Measurements from ENCODE around the gene MEIOB. TPM values are rescaled to one million over a fixed set of nuclear protein-coding genes. Genes with fewer than 3 reads are reported as not detected.

MEIOB gene
- total RNA-seq, 1 donor from 2014 or later: 2.4 TPM

- H3K27ac Mint-ChIP-seq (ENCODE audit: unreplicated experiment): no peak overlapping the region
- H3K36me3 Mint-ChIP-seq (ENCODE audit: unreplicated experiment): no peaks in the 10 kb centered on the region
- H3K4me1 Mint-ChIP-seq (ENCODE audit: low read depth, unreplicated experiment): peaks cover 10% of the 10 kb centered on the region
- no peak for TF ChIP-seq CTCF (IDR thresholded peaks at IDR 0.05; ENCODE audit: partially characterized antibody, unreplicated experiment)
- H3K9me3 Mint-ChIP-seq (ENCODE audit: unreplicated experiment): peaks cover 3% of the 10 kb centered on the region
- DNase-seq: no peak
- H3K4me3 Mint-ChIP-seq (ENCODE audit: unreplicated experiment): no peak overlapping the region
- peaks cover 20% of the 10 kb centered on the region for H3K27me3 Mint-ChIP-seq (ENCODE audit: unreplicated experiment)
Measured at GRCh38 chr16:1912215-1912543, 40.2 kb upstream of the MEIOB start.

GRCh38 chr16:1911467-1912214, 39.7 kb upstream of the MEIOB start:
- Mint-ChIP-seq H3K4me1 (ENCODE audit: low read depth, unreplicated experiment) (peaks cover 7% of the 10 kb centered on the region), H3K4me3 (ENCODE audit: unreplicated experiment) (no peak overlapping the region), H3K27me3 (ENCODE audit: unreplicated experiment) (peaks cover 17% of the 10 kb centered on the region), H3K36me3 (ENCODE audit: unreplicated experiment) (no peaks in the 10 kb centered on the region), H3K27ac (ENCODE audit: unreplicated experiment) (no peak overlapping the region), H3K9me3 (ENCODE audit: unreplicated experiment) (no peaks in the 10 kb centered on the region)
- DNase-seq: no peak
- TF ChIP-seq CTCF (IDR thresholded peaks at IDR 0.05; ENCODE audit: partially characterized antibody, unreplicated experiment): no peak

- peaks cover 2% of the 10 kb centered on the region for H3K4me1 Mint-ChIP-seq (ENCODE audit: low read depth, unreplicated experiment)
- no peak overlapping the region for H3K4me3 Mint-ChIP-seq (ENCODE audit: unreplicated experiment)
- peak overlapping the region; percentile 88 for H3K27ac Mint-ChIP-seq (ENCODE audit: unreplicated experiment)
- H3K9me3 Mint-ChIP-seq (ENCODE audit: unreplicated experiment): no peaks in the 10 kb centered on the region
- DNase-seq: peak; percentile 80
- peaks cover 10% of the 10 kb centered on the region for H3K27me3 Mint-ChIP-seq (ENCODE audit: unreplicated experiment)
- no peaks in the 10 kb centered on the region for H3K36me3 Mint-ChIP-seq (ENCODE audit: unreplicated experiment)
- no peak for TF ChIP-seq CTCF (IDR thresholded peaks at IDR 0.05; ENCODE audit: partially characterized antibody, unreplicated experiment)
Measured at GRCh38 chr16:1909561-1910231, 37.7 kb upstream of the MEIOB start.

- Mint-ChIP-seq H3K4me1 (ENCODE audit: low read depth, unreplicated experiment) (peaks cover 2% of the 10 kb centered on the region), H3K27ac (ENCODE audit: unreplicated experiment) (peak overlapping the region; percentile 88), H3K9me3 (ENCODE audit: unreplicated experiment) (no peaks in the 10 kb centered on the region), H3K4me3 (ENCODE audit: unreplicated experiment) (peak overlapping the region; percentile 17), H3K27me3 (ENCODE audit: unreplicated experiment) (peaks cover 11% of the 10 kb centered on the region), H3K36me3 (ENCODE audit: unreplicated experiment) (no peaks in the 10 kb centered on the region)
- DNase-seq: no peak
- TF ChIP-seq CTCF (IDR thresholded peaks at IDR 0.05; ENCODE audit: partially characterized antibody, unreplicated experiment): no peak
Measured at GRCh38 chr16:1908983-1909382, 37.0 kb upstream of the MEIOB start.

GRCh38 chr16:1908184-1908583, 36.2 kb upstream of the MEIOB start:
- H3K4me3 Mint-ChIP-seq (ENCODE audit: unreplicated experiment): no peak overlapping the region
- H3K9me3 Mint-ChIP-seq (ENCODE audit: unreplicated experiment): no peaks in the 10 kb centered on the region
- no peaks in the 10 kb centered on the region for H3K36me3 Mint-ChIP-seq (ENCODE audit: unreplicated experiment)
- no peak for TF ChIP-seq CTCF (IDR thresholded peaks at IDR 0.05; ENCODE audit: partially characterized antibody, unreplicated experiment)
- peak overlapping the region; percentile 88 for H3K27ac Mint-ChIP-seq (ENCODE audit: unreplicated experiment)
- H3K4me1 Mint-ChIP-seq (ENCODE audit: low read depth, unreplicated experiment): peaks cover 2% of the 10 kb centered on the region
- H3K27me3 Mint-ChIP-seq (ENCODE audit: unreplicated experiment): peaks cover 11% of the 10 kb centered on the region
- DNase-seq: no peak
